Upper lobe of left lung (tissue), 4 donors: ENCODE results near the gene CRB1.

ENCODE experiments used
- EP300 ChIP-seq, 4 donors: sonication (generic); formaldehyde crosslinking; IDR thresholded peaks; one replicate each; pipeline ENCODE4 v1.5.1; 2017; ENCODE audit warnings: antibody characterized with exemption in 4 of 4, control low read depth in 2 of 4
- POLR2A ChIP-seq, 4 donors: fragments of 450-650 bp; IDR thresholded peaks; one replicate each; pipeline ENCODE4 v1.5.1; 2016 to 2017; ENCODE audit warnings: antibody characterized with exemption in 4 of 4, mild to moderate bottlenecking in 2 of 4
- TF ChIP-seq, protein P1 (sequence below), 6 experiments: fragments of 450-650 bp in 4 of 6; fragments of 200-600 bp in 2 of 6; sonication (generic) in 2 of 6; IDR thresholded peaks; one replicate each; pipeline ENCODE4 v1.5.1; 2016 to 2019; ENCODE audit warnings: antibody characterized with exemption in 6 of 6

DNA sequence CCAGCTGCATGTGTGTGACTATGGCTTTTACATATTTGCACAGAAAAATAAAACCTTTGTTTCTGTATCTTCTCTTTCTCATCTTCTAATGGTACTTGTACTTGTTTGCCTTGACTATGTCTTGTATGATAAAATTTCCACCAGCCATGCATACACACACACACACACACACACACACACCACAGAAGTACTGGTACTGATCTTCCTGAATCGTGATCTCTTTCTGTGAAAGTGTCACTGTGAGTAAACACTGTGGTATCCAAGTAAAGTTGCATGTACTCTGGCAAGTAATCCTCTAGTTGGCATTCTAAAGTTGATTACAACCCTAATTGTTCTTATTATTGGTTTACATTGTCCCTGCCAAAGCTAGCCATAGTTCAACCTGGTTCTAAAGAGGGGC lies 176.7 kb downstream of the CRB1 start:
- TF ChIP-seq, protein P1, sequence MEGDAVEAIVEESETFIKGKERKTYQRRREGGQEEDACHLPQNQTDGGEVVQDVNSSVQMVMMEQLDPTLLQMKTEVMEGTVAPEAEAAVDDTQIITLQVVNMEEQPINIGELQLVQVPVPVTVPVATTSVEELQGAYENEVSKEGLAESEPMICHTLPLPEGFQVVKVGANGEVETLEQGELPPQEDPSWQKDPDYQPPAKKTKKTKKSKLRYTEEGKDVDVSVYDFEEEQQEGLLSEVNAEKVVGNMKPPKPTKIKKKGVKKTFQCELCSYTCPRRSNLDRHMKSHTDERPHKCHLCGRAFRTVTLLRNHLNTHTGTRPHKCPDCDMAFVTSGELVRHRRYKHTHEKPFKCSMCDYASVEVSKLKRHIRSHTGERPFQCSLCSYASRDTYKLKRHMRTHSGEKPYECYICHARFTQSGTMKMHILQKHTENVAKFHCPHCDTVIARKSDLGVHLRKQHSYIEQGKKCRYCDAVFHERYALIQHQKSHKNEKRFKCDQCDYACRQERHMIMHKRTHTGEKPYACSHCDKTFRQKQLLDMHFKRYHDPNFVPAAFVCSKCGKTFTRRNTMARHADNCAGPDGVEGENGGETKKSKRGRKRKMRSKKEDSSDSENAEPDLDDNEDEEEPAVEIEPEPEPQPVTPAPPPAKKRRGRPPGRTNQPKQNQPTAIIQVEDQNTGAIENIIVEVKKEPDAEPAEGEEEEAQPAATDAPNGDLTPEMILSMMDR (IDR thresholded peaks at IDR 0.05): no peak
- TF ChIP-seq EP300 (IDR thresholded peaks at IDR 0.05) (no peak), POLR2A (IDR thresholded peaks at IDR 0.05) (no peak)
